Activated CD8-positive, alpha-beta memory T cell treated with anti-CD3 and anti-CD28 coated beads for 48 hours (primary cell): Measurements from ENCODE around the gene TMX3.

Source experiments
- DNase-seq, 3 experiments: peaks; one replicate each; pipeline ENCODE4 v3.0.0-alpha.2; 2020; ENCODE audit warnings: low read depth in 2 of 3, low spot score in 2 of 3

TMX3 gene

GRCh38 chr18:68714712-68715496 is at the start of gene TMX3:
Gene TMX3, minus strand, starts transcription at chr18:68715108. Its CDS starts 127 bp downstream, at chr18:68714981.
- DNase-seq = peak; percentile 66 to 86 (median 72)

DNA sequence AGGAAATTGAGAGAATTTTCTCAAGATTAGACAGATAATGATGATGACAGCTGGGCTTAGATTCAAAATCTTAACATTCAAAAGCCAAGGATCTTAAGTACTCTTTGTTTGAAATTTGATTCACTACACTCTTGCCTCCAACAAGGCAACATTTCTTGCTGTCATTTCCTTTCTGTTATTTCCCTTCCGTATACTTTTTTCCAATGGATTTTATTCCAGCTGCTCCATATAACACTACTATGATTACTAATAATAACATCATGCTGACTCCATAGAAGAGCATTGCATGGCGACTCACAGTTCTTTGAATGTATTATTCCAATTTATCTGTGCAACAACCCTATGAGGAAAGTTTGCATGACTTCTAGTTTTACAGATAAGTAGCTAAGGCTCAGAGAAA is 49.1 kb upstream of the TMX3 start:
- DNase-seq = no peak

DNA sequence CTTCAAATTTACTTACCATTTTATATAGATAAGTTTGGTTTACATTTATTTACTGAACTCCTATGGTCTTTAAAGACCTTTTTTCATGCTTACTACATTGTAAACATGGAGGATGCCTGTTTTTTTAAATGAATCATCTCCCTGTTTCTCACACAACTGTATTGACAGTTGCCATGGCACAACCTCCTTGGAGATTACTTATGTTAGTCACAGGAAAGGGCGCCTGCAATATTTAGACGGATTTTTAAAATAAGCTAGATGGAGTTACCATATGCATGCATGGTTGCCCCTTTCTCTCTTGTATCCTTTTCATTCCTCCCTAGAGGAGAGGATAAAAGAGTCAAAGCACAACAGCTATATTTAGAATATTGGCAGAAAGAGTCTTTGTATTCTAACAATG is 48.2 kb upstream of the TMX3 start:
- no peak for DNase-seq

DNA sequence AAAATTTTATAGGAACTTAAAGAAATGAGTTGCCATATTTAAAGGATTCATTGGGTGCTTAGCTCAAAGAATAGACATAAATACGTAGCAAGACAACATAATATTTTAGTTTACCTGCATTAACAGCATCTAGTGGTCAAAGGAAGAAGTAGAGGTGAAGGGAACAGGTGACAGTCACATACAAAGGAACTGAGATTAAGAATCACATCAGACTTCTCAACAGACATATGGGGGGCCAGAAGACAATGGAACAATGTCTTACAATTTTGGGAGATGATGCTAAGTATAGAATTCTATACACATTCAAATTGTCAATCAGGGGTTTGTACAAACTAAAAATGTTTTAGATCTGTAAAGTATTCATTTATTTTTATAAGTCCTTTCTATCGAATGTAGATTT is 44.4 kb upstream of the TMX3 start:
- no peak for DNase-seq

GRCh38 chr18:68757126-68757525 is 42.2 kb upstream of the TMX3 start:
- no peak for DNase-seq

DNA sequence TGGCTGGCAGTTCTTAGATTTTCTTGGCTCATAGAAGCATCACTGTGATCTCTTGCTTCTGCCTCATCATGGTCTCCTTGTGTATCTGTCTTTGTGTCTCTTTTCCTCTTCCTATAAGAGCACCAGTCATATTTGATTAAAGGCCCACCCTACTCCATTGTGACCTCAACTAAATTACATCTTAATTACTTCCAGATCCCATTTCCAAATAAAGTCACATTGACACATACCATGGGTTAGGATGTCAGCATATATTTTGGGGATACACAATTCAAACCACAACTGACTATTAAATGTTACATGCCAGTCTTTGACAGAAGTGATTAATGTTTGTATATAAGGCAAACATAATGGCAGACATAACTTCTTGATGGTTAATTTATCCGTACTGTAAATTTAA is 27.3 kb upstream of the TMX3 start:
- no peak for DNase-seq

DNA sequence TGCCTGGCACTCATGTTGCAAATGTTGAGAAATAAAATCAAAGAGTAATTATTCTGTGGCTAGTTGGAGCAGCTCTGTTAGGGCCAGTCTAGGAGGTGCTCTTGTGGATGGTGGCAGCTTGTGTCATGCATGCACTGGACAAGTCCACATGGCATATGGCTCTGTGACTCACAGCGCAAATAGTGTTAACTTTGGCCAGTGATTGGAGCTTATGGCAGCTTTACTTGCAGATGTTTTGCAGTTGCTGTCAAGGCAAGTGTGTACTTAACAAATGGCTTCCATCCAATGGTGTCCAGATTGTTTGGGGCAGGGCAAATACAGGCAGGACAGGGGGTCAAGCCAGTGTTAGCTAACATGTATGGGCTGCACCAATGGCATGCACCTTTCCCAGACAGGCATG is 26.1 kb upstream of the TMX3 start:
- no peak for DNase-seq

GRCh38 chr18:68739462-68739861 is 24.6 kb upstream of the TMX3 start:
- no peak for DNase-seq

- DNase-seq = no peak
These were observed 23.7 kb upstream of the TMX3 start for GRCh38 chr18:68738564-68738963.

DNA sequence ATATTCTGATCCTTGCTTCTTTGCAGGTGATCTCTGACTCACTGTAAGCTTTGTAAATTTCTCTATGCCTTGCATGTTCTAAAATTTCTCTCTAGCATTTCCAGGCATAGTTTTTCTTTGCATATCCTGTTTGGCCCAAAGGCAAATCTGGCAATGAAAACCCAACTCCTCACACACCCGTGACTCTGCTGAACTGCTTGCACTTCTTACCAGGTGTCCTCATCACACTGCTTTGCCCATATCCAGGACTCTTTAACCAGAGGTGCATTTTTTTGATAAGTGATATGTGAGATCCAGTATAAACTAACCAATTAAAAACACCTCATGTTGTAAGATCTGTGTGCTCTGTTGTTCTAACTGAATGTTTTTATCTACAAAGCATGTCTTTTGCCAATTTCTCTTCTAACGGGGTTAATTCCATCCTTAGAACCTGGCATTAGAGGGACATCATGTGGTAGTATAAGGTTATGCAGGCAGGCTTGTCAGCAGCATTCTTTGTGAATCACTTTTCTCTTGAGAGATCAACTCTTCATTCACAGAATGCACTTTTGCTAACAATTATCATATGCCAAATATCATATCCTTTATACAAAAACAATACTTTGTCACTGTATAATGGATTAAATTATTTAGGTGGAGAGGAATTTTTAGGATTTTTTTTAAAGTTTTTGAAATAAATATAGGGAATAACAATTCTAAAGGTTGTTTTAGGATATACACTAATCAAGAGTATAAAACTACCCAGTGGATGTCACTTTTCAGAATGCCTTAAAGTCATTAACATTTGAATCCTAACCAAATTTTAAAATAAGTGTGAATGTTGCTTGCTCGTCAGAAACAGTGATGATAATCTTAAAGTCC is 20.8 kb upstream of the TMX3 start:
- DNase-seq = no peak

DNA sequence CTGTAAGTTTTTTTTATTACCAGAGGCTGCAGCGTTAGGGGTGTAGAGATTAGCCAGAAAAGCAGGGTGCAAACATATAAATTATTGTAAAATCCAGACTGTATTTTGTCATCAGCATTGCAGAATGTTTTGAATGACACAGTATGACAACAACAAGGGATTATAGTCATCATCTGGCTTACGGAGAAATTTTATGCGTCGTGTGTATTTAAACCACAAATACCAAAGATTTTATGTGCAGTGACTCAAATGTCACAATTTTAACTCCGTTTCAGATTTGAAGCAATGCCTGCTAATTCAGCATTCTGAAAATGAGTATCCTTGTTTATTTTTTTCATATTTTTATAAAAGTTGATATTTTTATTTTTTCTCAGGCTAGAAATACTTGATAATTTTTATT is 19.4 kb upstream of the TMX3 start:
- no peak for DNase-seq

- no peak for DNase-seq
These were observed 18.8 kb upstream of the TMX3 start for GRCh38 chr18:68733707-68734106.

GRCh38 chr18:68728081-68728700 is 13.3 kb upstream of the TMX3 start:
- DNase-seq = no peak

DNA sequence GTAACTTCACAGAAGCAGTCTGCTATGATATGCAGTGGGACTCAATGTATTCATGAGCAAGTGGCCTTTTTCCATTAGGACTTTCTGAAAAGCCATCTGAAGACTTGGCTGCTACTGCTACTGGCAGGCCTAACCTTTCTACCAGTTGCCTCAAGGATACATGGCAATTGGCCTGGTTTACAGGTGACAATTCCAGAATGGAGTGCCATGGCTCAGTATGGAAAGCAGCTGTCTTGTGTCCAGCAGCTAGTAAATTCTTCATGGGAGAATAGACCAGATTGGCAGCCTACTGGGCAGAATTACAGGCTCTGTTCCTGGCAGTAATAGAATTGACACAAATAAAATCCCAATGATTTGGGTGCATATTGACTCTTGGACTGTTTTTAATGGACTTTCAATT is 12.6 kb upstream of the TMX3 start:
- DNase-seq = no peak

DNA sequence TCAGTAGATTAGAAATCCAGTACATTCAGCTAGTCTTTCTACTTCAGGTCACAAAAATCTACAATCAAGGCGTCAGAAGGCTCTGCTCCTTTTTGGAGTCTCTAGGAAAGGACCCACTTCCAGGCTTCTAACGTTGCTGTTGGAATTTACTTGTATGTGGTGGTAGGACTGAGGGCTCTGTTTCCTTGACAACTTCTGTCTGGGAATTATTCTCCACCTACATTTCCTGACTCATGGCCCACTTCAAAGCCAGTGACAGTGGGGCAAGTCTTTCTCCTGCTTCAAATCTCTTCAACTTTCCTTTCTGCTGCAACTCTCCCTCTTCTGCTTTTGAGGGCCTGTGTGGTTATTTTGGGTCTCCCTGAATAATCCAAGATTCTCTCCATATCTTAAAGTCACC is 10.4 kb upstream of the TMX3 start:
- DNase-seq = no peak

- no peak for DNase-seq
These were observed 9.1 kb upstream of the TMX3 start for GRCh38 chr18:68724021-68724420.

- no peak for DNase-seq
These were observed 8.6 kb upstream of the TMX3 start for GRCh38 chr18:68723539-68723938.

DNA sequence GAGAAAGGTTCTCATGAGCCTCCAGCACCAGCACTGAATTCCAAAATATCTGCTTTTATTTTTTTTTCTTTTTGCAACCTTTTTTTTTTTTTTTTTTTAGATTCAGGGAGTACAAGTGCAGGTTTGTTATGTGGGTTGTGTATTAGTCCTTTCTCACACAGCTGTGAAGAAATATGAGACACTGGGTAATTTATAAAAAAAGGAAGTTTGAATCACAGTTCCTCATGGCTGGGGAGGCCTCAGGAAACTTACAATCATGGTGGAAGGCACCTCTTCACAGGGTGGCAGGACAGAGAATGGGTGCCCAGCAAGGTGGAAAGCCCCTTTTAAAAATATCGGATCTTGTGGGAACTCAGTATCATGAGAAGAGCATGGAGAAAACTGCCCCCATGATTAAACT is 7.9 kb upstream of the TMX3 start:
- no peak for DNase-seq

- DNase-seq = no peak
These were observed 7.0 kb upstream of the TMX3 start for GRCh38 chr18:68721681-68722583.

DNA sequence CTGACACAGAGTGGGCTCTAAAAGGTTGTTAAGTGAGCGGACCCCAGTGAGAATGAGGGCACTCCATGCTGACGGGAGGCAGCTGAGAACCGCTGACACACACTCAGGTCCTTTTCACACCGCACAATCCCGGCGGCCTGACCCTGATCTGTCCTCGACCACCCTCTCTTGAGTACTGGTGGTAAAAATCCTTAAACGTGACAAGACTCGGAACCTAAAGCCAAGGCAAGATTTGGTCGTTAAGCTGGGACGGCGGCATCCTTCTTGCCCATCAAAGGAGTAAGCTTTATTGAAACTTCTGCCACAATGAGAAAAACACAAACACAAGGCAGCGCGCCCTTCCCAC is 569 bp downstream of the TMX3 start:
- no peak for DNase-seq

DNA sequence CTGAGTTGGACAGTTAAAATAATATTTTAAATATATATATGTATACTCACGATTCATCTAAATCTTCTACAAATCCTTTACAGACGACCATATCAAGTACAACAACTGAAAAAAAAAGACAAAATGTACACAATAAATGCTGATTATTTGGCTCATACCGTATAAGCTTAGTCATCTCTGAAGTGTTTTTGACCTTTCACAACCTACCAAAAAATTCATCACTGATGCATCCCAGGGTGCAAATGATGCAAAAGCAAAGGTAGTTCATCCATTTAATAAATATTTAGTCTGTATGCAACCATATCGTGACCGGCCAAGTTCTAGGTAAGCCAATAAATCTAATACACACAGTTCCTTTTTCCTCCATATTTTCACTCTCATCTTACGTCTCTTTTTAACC is 1.1 kb downstream of the TMX3 start:
- DNase-seq = no peak
